Activated B cell treated with CpG ODN at 0.5 μM for 24 hours (primary cell): Measurements from ENCODE around the gene PHLDB1. TPM values are rescaled to one million over a fixed set of nuclear protein-coding genes. Genes with fewer than 3 reads are reported as not detected.

ENCODE experiments used
- ATAC-seq: fragments of 200-7000 bp; cut with Tn5 transposase; one replicate; pipeline ENCODE4 v1.10.0; 2021; ENCODE audit warnings: low read depth, mild to moderate bottlenecking, moderate library complexity
- CTCF ChIA-PET: fragments of 350-600 bp; sonication (Branson Sonifier 250); formaldehyde crosslinking; loops from one replicate; lab custom pipeline; 2021; ENCODE audit warnings: antibody characterized with exemption; lab: Charles Lee
- POLR2A ChIA-PET: fragments of 350-600 bp; sonication (Branson Sonifier 250); formaldehyde crosslinking; loops from one replicate; lab custom pipeline; 2021; ENCODE audit warnings: antibody characterized with exemption; lab: Charles Lee
- DNase-seq: peaks from one replicate; pipeline ENCODE4 v3.0.0; 2022
- H3K27ac Mint-ChIP-seq: one replicate; pipeline ENCODE4 v1.8.0; 2020; ENCODE audit warnings: mixed read lengths
- H3K27me3 Mint-ChIP-seq: one replicate; pipeline ENCODE4 v1.8.0; 2021; ENCODE audit warnings: mixed read lengths
- H3K36me3 Mint-ChIP-seq: one replicate; pipeline ENCODE4 v1.8.0; 2021; ENCODE audit warnings: low read depth, mixed read lengths
- H3K4me1 Mint-ChIP-seq: one replicate; pipeline ENCODE4 v1.8.0; 2021; ENCODE audit warnings: mixed read lengths
- H3K4me3 Mint-ChIP-seq: one replicate; pipeline ENCODE4 v1.8.0; 2020; ENCODE audit warnings: mild to moderate bottlenecking, mixed read lengths
- H3K9me3 Mint-ChIP-seq: one replicate; pipeline ENCODE4 v1.8.0; 2020; ENCODE audit warnings: mixed read lengths
- intact Hi-C: fragments of 100-400 bp; cut with micrococcal nuclease; formaldehyde crosslinking; loops from one replicate; pipeline ENCODE4 v1.15.1; 2024
- total RNA-seq: library from RNA; stranded (reverse); gene quantifications from 2 replicates; pipeline ENCODE4 v1.2.3, GENCODE V29; 2022
- TF ChIP-seq, protein P1 (sequence below): fragments of 200-600 bp; IDR thresholded peaks from one replicate; pipeline ENCODE4 v1.8.0; 2022; ENCODE audit warnings: antibody characterized with exemption, mild to moderate bottlenecking

Gene PHLDB1
- total RNA-seq, 1 donor from 2014 or later: 2.6 TPM

DNA sequence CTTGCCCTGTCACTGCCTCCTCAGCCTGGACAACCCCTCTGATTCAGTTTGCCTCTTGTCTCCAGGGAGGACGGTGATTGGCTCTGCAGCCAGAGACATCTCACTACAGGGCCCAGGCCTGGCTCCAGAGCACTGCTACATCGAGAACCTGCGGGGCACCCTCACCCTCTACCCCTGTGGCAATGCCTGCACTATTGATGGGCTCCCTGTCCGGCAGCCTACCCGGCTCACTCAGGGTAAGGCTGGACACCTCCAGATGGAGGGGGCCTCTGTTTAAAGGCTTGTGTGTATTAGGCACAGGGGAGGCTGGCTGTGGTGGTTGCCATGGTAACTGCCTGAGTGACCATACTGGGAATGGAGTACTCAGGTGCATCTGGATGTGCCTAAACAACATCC lies 8.6 kb downstream of the PHLDB1 start:
- Mint-ChIP-seq H3K4me3 (no peak overlapping the region), H3K27me3 (peaks cover 37% of the 10 kb centered on the region), H3K9me3 (no peaks in the 10 kb centered on the region), H3K36me3 (no peaks in the 10 kb centered on the region), H3K4me1 (peaks cover 8% of the 10 kb centered on the region), H3K27ac (no peak overlapping the region)
- POLR2A ChIA-PET: no interaction called here
- intact Hi-C loops: no loop called here
- CTCF ChIA-PET: no interaction called here
- ATAC-seq (no peak), DNase-seq (no peak)
- TF ChIP-seq, protein P1, sequence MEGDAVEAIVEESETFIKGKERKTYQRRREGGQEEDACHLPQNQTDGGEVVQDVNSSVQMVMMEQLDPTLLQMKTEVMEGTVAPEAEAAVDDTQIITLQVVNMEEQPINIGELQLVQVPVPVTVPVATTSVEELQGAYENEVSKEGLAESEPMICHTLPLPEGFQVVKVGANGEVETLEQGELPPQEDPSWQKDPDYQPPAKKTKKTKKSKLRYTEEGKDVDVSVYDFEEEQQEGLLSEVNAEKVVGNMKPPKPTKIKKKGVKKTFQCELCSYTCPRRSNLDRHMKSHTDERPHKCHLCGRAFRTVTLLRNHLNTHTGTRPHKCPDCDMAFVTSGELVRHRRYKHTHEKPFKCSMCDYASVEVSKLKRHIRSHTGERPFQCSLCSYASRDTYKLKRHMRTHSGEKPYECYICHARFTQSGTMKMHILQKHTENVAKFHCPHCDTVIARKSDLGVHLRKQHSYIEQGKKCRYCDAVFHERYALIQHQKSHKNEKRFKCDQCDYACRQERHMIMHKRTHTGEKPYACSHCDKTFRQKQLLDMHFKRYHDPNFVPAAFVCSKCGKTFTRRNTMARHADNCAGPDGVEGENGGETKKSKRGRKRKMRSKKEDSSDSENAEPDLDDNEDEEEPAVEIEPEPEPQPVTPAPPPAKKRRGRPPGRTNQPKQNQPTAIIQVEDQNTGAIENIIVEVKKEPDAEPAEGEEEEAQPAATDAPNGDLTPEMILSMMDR: no peak

DNA sequence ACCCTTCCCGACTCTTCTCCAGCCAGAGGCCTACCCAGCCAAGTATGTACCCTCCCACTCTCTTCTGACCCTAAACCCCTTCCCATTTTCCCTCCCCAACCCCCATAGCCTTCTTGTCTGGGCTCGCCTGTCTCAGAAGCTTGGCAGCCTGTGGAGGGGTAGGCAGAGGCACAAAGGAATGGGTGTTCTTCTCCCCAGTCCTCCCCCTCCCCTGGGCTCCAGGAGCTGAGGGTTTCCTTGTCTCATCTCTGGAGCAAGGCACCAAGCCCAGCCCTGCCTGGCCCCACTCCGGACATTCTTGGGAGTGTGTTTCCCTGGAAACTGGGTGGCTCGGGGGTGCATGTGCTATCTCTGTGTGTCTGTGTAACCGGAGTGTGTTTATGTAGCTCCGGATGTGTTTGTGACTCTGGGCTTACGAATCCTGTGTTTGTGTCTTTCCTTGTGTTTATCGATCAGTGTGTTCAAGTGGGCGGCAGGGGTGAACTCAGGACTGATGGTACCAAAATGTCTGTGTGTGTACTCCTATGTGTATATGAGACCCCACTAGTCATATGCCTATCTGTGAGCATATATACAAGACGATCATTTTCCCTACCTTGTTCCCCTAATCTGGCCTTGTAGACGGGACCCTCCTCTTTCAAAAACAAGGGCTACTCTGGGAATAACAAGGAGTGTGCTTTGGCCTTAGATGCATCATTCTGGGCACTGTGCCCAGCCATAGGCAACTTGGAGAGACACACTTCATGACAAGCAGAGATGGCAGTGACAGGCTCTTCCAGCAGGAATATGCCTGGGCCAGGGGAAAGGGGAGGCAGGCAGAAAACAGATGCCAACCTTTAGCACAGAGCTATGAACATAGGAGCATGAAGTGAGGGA lies 10.9 kb downstream of the PHLDB1 start:
- H3K36me3 Mint-ChIP-seq: no peaks in the 10 kb centered on the region
- peaks cover 9% of the 10 kb centered on the region for H3K4me1 Mint-ChIP-seq
- H3K27ac Mint-ChIP-seq: no peak overlapping the region
- DNase-seq (no peak), ATAC-seq (no peak)
- ChIA-PET POLR2A (no interaction called here), CTCF (no interaction called here)
- no peak overlapping the region for H3K4me3 Mint-ChIP-seq
- H3K27me3 Mint-ChIP-seq: peaks cover 32% of the 10 kb centered on the region
- intact Hi-C loops: no loop called here
- no peaks in the 10 kb centered on the region for H3K9me3 Mint-ChIP-seq
- TF ChIP-seq, protein P1: no peak

DNA sequence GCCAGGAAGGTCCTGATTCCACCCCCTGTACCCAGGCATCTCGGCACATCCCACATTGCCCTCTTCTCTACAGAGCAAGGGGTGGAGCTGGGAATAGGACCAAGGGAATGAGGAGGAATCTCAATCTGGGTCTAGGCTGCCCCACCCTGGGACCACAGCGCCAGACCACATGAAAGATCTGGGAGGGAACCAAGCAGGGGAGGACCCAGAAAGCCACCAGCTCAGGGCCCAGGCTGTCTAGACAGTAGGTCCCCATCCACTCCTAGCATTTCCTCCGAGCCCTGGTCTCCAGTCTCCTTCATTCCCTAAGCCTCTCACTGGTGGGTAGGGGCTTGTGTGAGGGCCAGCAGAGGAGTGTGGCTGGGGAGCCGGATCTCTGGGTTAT lies 11.6 kb downstream of the PHLDB1 start:
- no peaks in the 10 kb centered on the region for H3K9me3 Mint-ChIP-seq
- DNase-seq (no peak), ATAC-seq (no peak)
- H3K36me3 Mint-ChIP-seq: no peaks in the 10 kb centered on the region
- TF ChIP-seq, protein P1: no peak
- peaks cover 28% of the 10 kb centered on the region for H3K27me3 Mint-ChIP-seq
- no peak overlapping the region for H3K27ac Mint-ChIP-seq
- H3K4me1 Mint-ChIP-seq: peaks cover 9% of the 10 kb centered on the region
- no peak overlapping the region for H3K4me3 Mint-ChIP-seq
- ChIA-PET POLR2A (no interaction called here), CTCF (no interaction called here)
- intact Hi-C loops: no loop called here

DNA sequence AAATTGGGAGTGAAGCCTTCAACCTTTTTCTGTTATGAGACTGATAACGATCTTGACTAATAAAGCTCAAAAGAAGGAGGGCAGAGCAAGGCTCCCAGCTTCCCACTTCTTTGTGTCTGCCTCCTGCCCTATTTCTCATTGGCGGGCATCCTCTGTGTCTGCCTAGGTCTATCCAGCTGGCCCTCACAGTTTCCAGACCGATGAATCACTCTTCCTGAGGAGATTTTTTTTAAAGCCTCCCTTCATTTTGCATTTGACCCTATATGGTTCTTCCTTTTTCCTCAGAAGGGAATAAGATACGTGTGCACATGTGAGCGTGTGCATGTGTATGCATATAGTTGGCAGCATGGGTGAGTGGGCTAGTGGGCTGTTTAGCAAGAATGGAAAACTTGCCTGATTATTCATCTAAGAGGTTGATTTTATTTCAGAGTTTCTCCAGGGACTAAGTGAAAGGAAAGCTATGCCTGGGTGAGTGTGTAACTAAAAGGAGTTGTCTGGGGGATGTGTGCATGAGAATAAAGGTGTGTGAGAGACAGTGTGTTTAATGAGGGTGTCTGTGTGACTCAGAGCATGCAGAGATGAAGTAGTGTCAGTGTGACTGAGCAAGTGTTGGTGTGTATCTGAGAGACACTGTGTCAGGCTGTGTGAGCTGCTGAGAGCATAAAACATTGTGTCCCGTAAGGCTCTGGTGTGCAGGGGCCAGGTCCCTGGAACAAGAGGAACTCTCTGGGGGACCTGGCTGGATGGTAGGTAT lies 12.2 kb downstream of the PHLDB1 start:
- no peak overlapping the region for H3K4me3 Mint-ChIP-seq
- no peaks in the 10 kb centered on the region for H3K9me3 Mint-ChIP-seq
- DNase-seq (no peak), ATAC-seq (no peak)
- H3K27ac Mint-ChIP-seq: no peak overlapping the region
- TF ChIP-seq, protein P1: no peak
- peaks cover 23% of the 10 kb centered on the region for H3K27me3 Mint-ChIP-seq
- no peaks in the 10 kb centered on the region for H3K36me3 Mint-ChIP-seq
- intact Hi-C loops: no loop called here
- ChIA-PET CTCF (no interaction called here), POLR2A (no interaction called here)
- H3K4me1 Mint-ChIP-seq: peaks cover 9% of the 10 kb centered on the region

DNA sequence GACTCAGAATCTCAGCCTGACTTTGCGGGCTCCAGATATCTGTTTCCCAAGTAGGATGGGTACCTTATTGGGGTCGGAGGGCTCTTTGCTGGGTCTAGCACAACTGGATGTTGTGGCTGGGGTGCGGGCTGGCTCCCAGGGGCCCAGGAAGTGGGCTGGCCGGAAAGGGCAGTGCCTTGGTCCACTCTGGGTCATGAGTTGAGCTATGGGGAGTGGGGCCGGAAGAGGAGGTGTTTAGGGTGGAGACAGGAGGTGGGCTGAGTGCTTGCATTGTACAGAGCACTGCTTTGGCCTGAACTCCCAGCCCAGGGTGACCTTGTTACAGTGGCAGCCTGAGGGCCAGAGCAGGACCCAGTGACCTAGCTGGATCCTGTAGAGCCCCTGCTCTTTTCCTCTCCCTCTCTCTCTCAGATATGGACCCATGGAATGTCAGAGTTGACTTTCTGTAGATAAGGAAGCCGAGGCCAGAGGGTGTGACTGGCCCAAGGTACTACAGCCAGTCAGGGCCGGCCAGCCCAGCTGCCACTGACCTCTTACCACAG lies 13.2 kb downstream of the PHLDB1 start:
- Mint-ChIP-seq H3K27me3 (peaks cover 18% of the 10 kb centered on the region), H3K4me1 (peaks cover 9% of the 10 kb centered on the region), H3K36me3 (no peaks in the 10 kb centered on the region), H3K9me3 (no peaks in the 10 kb centered on the region), H3K4me3 (no peak overlapping the region), H3K27ac (no peak overlapping the region)
- CTCF ChIA-PET: no interaction called here
- no peak for DNase-seq
- TF ChIP-seq, protein P1: no peak
- intact Hi-C loops: no loop called here
- POLR2A ChIA-PET: no interaction called here
- ATAC-seq: no peak
